Tibial nerve (tissue), 4 donors: ENCODE results near the gene ATXN3.

Source experiments
- CTCF ChIP-seq, 5 experiments: fragments of 200-600 bp in 3 of 5; fragments of 450-650 bp in 2 of 5; sonication (generic) in 3 of 5; IDR thresholded peaks; one replicate each; pipeline ENCODE4 v1.5.1; 2016 to 2019; ENCODE audit warnings: antibody characterized with exemption in 5 of 5, mild to moderate bottlenecking in 3 of 5, moderate library complexity in 2 of 5
- EP300 ChIP-seq, 2 donors: sonication (generic); formaldehyde crosslinking; IDR thresholded peaks; one replicate each; pipeline ENCODE4 v1.6.1; 2017; ENCODE audit warnings: antibody characterized with exemption in 2 of 2, mild to moderate bottlenecking in 1 of 2
- POLR2A ChIP-seq, 2 donors: fragments of 450-650 bp; IDR thresholded peaks; one replicate each; pipeline ENCODE4 v1.6.1; 2017; ENCODE audit warnings: antibody characterized with exemption in 2 of 2, mild to moderate bottlenecking in 2 of 2, moderate library complexity in 2 of 2

- TF ChIP-seq CTCF (IDR thresholded peaks at IDR 0.05) (no peak), POLR2A (IDR thresholded peaks at IDR 0.05) (no peak), EP300 (IDR thresholded peaks at IDR 0.05) (no peak)
These were observed 70.5 kb downstream of the ATXN3 start for GRCh38 chr14:92035890-92036289.
